Neural cell (in vitro differentiated cells): Measurements from ENCODE around the gene FGGY. TPM values are rescaled to one million over a fixed set of nuclear protein-coding genes. Genes with fewer than 3 reads are reported as not detected.

Experiments used
- H2AFZ ChIP-seq: fragments of 200-600, 300-800 bp; sonication (generic), shearing (Covaris generic); 2 replicates; pipeline ENCODE4 v1.6.0; 2014; ENCODE audit warnings: low read depth, mild to moderate bottlenecking, antibody characterized with exemption, low read length, moderate library complexity
- H3F3A ChIP-seq: fragments of 200-600 bp; shearing (Covaris generic); 2 replicates; pipeline ENCODE4 v1.6.1; 2016; ENCODE audit warnings: mild to moderate bottlenecking, moderate library complexity, mixed read lengths, antibody characterized with exemption, low read length; ENCODE audit not compliant: insufficient read depth, poor library complexity, severe bottlenecking
- H3K27ac ChIP-seq: fragments of 200-600, 300-800 bp; sonication (generic), shearing (Covaris generic); 2 replicates; pipeline ENCODE4 v1.5.1; 2014; ENCODE audit warnings: mild to moderate bottlenecking, low read length, moderate library complexity
- H3K27me3 ChIP-seq: fragments of 300-800, 200-600 bp; sonication (generic), shearing (Covaris generic); 2 replicates; pipeline ENCODE4 v1.6.0; 2014; ENCODE audit warnings: mild to moderate bottlenecking, low read depth, low read length, moderate library complexity; ENCODE audit not compliant: insufficient read depth
- H3K36me3 ChIP-seq: fragments of 300-800, 200-600 bp; sonication (generic), shearing (Covaris generic); 2 replicates; pipeline ENCODE4 v1.5.1; 2014; ENCODE audit warnings: mild to moderate bottlenecking, antibody characterized with exemption, low read length, moderate library complexity; ENCODE audit not compliant: insufficient read depth
- H3K4me2 ChIP-seq: fragments of 300-800, 200-600 bp; sonication (generic), shearing (Covaris generic); 2 replicates; pipeline ENCODE4 v1.6.0; 2014; ENCODE audit warnings: mild to moderate bottlenecking, low read length
- H3K4me3 ChIP-seq: fragments of 300-800, 200-600 bp; sonication (generic), shearing (Covaris generic); 2 replicates; pipeline ENCODE4 v1.5.1; 2014; ENCODE audit warnings: mild to moderate bottlenecking, low read length, moderate library complexity
- H3K79me2 ChIP-seq: fragments of 200-600 bp; shearing (Covaris generic); replicated peaks from 2 replicates; pipeline ENCODE4 v1.6.0; 2014; ENCODE audit warnings: mild to moderate bottlenecking, low read length, moderate library complexity; ENCODE audit not compliant: insufficient read depth
- H3K9ac ChIP-seq: fragments of 300-800, 200-600 bp; sonication (generic), shearing (Covaris generic); 2 replicates; pipeline ENCODE4 v1.6.1; 2016; ENCODE audit warnings: mild to moderate bottlenecking, low read length, mixed read lengths
- H3K9me2 ChIP-seq: fragments of 200-600 bp; shearing (Covaris generic); 2 replicates; pipeline ENCODE4 v1.6.1; 2016; ENCODE audit warnings: mild to moderate bottlenecking, low read length, mixed read lengths; ENCODE audit not compliant: insufficient read depth
- H3K9me3 ChIP-seq: fragments of 200-600, 300-800 bp; sonication (generic), shearing (Covaris generic); 2 replicates; pipeline ENCODE4 v1.6.1; 2016; ENCODE audit warnings: mild to moderate bottlenecking, mixed run types, low read length, moderate library complexity, mixed read lengths
- H4K20me1 ChIP-seq: fragments of 200-600 bp; shearing (Covaris generic); 2 replicates; pipeline ENCODE4 v1.6.1; 2016; ENCODE audit warnings: mild to moderate bottlenecking, mixed run types; ENCODE audit not compliant: insufficient read depth
- EP300 ChIP-seq: fragments of 450-650 bp; conservative IDR thresholded peaks from 2 replicates; pipeline ENCODE4 v1.6.1; 2014; ENCODE audit warnings: antibody characterized with exemption, mild to moderate bottlenecking, moderate library complexity; ENCODE audit not compliant: poor library complexity, severe bottlenecking
- EZH2 ChIP-seq: fragments of 200-600, 300-800 bp; shearing (Covaris generic), sonication (generic); IDR thresholded peaks from 2 replicates; pipeline ENCODE4 v1.6.1; 2014; ENCODE audit warnings: antibody characterized with exemption, low read length, borderline replicate concordance, mild to moderate bottlenecking; ENCODE audit not compliant: insufficient read depth, poor library complexity, severe bottlenecking
- MXI1 ChIP-seq: fragments of 450-650 bp; conservative IDR thresholded peaks from 2 replicates; pipeline ENCODE4 v1.6.1; 2014; ENCODE audit warnings: antibody characterized with exemption, mild to moderate bottlenecking; ENCODE audit not compliant: poor library complexity, severe bottlenecking
- POLR2AphosphoS5 ChIP-seq: IDR thresholded peaks from 2 replicates; pipeline ENCODE4 v1.6.1; 2012
- RAD21 ChIP-seq: fragments of 450-650 bp; conservative IDR thresholded peaks from 2 replicates; pipeline ENCODE4 v1.6.1; 2014; ENCODE audit warnings: antibody characterized with exemption, mild to moderate bottlenecking, moderate library complexity
- SMC3 ChIP-seq: fragments of 450-650 bp; conservative IDR thresholded peaks from 2 replicates; pipeline ENCODE4 v1.6.1; 2014; ENCODE audit warnings: antibody characterized with exemption, mild to moderate bottlenecking, moderate library complexity; ENCODE audit not compliant: poor library complexity
- TAF1 ChIP-seq: IDR thresholded peaks from 2 replicates; pipeline ENCODE4 v1.6.1; 2012; ENCODE audit warnings: low read depth
- polyA plus RNA-seq: library from polyadenylated mRNA; depleted of rRNA; stranded (reverse); fragments of >200 nt; gene quantifications from 2 replicates; pipeline ENCODE4 v1.2.3, GENCODE V29; 2014
- TF ChIP-seq, protein P1 (sequence below): IDR thresholded peaks from 2 replicates; pipeline ENCODE4 v1.6.1; 2012; ENCODE audit warnings: borderline replicate concordance
- TF ChIP-seq, protein P2 (sequence below): fragments of 450-650 bp; IDR thresholded peaks from 2 replicates; pipeline ENCODE4 v1.5.1; 2014; ENCODE audit warnings: antibody characterized with exemption, mild to moderate bottlenecking, moderate library complexity; ENCODE audit not compliant: poor library complexity, severe bottlenecking

Gene FGGY
- polyA plus RNA-seq, 1 donor from 2014 or later = 7.4 TPM

DNA sequence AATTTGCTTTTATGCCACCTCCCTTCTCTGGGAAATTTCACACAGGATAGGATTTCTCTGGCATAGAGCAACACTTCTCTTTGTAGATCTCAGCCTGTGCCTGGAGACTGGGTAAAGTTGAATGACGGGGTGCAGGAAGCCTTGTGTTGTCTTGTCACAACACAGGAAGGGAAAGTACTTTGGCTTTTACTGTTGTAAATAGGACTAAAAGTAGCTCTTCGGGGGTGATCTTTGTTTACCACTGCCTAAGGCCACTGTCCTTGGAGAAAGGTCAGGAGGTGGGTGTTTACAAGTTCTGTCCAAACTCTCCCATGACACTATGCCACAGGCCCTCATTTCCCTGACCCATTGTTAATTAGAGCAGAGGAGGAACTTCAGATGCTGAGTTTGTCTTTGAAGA is 139.7 kb downstream of the FGGY start (continued):
- TF ChIP-seq, protein P1, sequence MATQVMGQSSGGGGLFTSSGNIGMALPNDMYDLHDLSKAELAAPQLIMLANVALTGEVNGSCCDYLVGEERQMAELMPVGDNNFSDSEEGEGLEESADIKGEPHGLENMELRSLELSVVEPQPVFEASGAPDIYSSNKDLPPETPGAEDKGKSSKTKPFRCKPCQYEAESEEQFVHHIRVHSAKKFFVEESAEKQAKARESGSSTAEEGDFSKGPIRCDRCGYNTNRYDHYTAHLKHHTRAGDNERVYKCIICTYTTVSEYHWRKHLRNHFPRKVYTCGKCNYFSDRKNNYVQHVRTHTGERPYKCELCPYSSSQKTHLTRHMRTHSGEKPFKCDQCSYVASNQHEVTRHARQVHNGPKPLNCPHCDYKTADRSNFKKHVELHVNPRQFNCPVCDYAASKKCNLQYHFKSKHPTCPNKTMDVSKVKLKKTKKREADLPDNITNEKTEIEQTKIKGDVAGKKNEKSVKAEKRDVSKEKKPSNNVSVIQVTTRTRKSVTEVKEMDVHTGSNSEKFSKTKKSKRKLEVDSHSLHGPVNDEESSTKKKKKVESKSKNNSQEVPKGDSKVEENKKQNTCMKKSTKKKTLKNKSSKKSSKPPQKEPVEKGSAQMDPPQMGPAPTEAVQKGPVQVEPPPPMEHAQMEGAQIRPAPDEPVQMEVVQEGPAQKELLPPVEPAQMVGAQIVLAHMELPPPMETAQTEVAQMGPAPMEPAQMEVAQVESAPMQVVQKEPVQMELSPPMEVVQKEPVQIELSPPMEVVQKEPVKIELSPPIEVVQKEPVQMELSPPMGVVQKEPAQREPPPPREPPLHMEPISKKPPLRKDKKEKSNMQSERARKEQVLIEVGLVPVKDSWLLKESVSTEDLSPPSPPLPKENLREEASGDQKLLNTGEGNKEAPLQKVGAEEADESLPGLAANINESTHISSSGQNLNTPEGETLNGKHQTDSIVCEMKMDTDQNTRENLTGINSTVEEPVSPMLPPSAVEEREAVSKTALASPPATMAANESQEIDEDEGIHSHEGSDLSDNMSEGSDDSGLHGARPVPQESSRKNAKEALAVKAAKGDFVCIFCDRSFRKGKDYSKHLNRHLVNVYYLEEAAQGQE = no peak

DNA sequence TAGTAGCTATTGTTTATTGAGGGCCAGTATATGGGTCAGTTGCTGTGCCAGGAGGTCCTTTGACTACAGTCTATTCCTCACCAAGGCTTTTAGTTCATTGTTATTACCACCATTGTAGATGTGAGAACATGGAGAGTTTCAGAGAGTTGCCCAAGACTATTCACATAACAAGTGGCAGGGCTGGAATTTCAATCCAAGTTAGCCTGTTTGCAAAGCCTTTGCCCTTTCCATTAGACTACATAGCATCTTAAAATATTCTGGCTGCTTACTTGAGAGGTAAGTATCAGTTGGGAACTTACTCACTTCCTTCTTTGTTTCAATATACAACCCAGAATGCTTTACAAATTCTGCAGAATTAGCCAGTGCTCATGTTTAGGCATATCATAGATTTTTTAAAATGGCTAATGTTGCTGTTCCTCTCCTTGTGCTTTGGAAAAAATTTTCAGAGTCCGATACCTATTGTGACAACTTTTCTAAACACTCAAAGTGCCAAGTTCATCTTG is 141.2 kb downstream of the FGGY start:
- Histone ChIP-seq H3K4me2 (no peak overlapping the region), H4K20me1 (no peaks in the 10 kb centered on the region), H3K79me2 (no peaks in the 10 kb centered on the region), H3K27me3 (no peaks in the 10 kb centered on the region), H2AFZ (no peak overlapping the region), H3K27ac (no peak overlapping the region), H3K9ac (no peak overlapping the region), H3F3A (no peaks in the 10 kb centered on the region), H3K4me3 (no peak overlapping the region), H3K36me3 (no peaks in the 10 kb centered on the region), H3K9me3 (no peaks in the 10 kb centered on the region), H3K9me2 (no peaks in the 10 kb centered on the region)
- TF ChIP-seq POLR2AphosphoS5 (no peak), RAD21 (no peak), TAF1 (no peak), EP300 (no peak), EZH2 (no peak), SMC3 (no peak)
- TF ChIP-seq, protein P2, sequence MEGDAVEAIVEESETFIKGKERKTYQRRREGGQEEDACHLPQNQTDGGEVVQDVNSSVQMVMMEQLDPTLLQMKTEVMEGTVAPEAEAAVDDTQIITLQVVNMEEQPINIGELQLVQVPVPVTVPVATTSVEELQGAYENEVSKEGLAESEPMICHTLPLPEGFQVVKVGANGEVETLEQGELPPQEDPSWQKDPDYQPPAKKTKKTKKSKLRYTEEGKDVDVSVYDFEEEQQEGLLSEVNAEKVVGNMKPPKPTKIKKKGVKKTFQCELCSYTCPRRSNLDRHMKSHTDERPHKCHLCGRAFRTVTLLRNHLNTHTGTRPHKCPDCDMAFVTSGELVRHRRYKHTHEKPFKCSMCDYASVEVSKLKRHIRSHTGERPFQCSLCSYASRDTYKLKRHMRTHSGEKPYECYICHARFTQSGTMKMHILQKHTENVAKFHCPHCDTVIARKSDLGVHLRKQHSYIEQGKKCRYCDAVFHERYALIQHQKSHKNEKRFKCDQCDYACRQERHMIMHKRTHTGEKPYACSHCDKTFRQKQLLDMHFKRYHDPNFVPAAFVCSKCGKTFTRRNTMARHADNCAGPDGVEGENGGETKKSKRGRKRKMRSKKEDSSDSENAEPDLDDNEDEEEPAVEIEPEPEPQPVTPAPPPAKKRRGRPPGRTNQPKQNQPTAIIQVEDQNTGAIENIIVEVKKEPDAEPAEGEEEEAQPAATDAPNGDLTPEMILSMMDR = no peak
- TF ChIP-seq, protein P1 = no peak

DNA sequence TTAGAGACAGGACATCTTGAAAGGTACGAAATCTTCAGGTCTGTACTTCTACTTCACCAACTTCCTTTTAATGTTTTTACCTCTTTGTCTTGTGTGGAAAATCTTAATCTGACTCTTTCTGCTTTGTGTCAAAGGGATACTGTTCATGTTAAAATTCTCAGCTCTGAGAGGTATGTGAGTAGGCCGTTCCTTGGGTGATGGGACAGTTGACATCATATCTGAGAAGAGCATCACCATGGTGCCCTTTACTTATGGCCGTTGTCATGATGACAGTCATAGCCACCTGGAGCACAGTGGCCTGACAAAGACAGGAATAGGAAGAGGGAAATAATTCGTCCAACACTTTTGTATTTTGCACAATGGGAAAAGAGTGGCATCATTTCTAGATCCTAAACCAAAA is 145.6 kb downstream of the FGGY start:
- TF ChIP-seq MXI1 = no peak
- TF ChIP-seq, protein P2 = no peak
- TF ChIP-seq EP300 = no peak
- TF ChIP-seq SMC3 = no peak
- no peak for TF ChIP-seq RAD21
- TF ChIP-seq, protein P1 = no peak
- no peak for TF ChIP-seq EZH2
- TF ChIP-seq TAF1 = no peak
- TF ChIP-seq POLR2AphosphoS5 = no peak
- H4K20me1 ChIP-seq = no peaks in the 10 kb centered on the region
- no peaks in the 10 kb centered on the region for H3K9me2 ChIP-seq
- H3K9ac ChIP-seq = no peak overlapping the region
- H3K36me3 ChIP-seq = no peaks in the 10 kb centered on the region
- no peak overlapping the region for H3K4me3 ChIP-seq
- no peaks in the 10 kb centered on the region for H3K27me3 ChIP-seq
- H3K4me2 ChIP-seq = no peak overlapping the region
- H3K79me2 ChIP-seq = no peaks in the 10 kb centered on the region
- H3K27ac ChIP-seq = no peak overlapping the region
- no peak overlapping the region for H2AFZ ChIP-seq
- no peaks in the 10 kb centered on the region for H3K9me3 ChIP-seq
- no peaks in the 10 kb centered on the region for H3F3A ChIP-seq
